Fibroblast of skin of scalp (primary cell): Measurements from ENCODE around the gene CAMK4.
A peak's percentile ranks its signal among the peaks of the same experiment; 100 is the strongest.
"Not testable (repeated sequence)": the region's sequence is repeated elsewhere in the genome, so short reads cannot be mapped to it uniquely, and the experiment has no call there.

Source experiments
- DNase-seq: peaks from one replicate; pipeline ENCODE4 v3.0.0-alpha.2; 2013

Gene CAMK4

GRCh38 chr5:111229871-111230810, 6.0 kb downstream of the CAMK4 start:
- no peak for DNase-seq

GRCh38 chr5:111231119-111231518, 6.9 kb downstream of the CAMK4 start:
- DNase-seq: no peak

GRCh38 chr5:111232311-111233051, 8.3 kb downstream of the CAMK4 start:
- no peak for DNase-seq

- DNase-seq: no peak
Measured at GRCh38 chr5:111233052-111233374, 8.8 kb downstream of the CAMK4 start.

GRCh38 chr5:111234125-111234524, 9.9 kb downstream of the CAMK4 start:
- no peak for DNase-seq

- no peak for DNase-seq
Measured at GRCh38 chr5:111235635-111236034, 11.5 kb downstream of the CAMK4 start.

- DNase-seq: no peak
Measured at GRCh38 chr5:111236348-111236747, 12.2 kb downstream of the CAMK4 start.

- no peak for DNase-seq
Measured at GRCh38 chr5:111236995-111237394, 12.8 kb downstream of the CAMK4 start.

GRCh38 chr5:111237470-111237869, 13.3 kb downstream of the CAMK4 start:
- DNase-seq: no peak

GRCh38 chr5:111238431-111239225, 14.4 kb downstream of the CAMK4 start:
- DNase-seq: no peak

- no peak for DNase-seq
Measured at GRCh38 chr5:111241696-111242095, 17.5 kb downstream of the CAMK4 start.

- no peak for DNase-seq
Measured at GRCh38 chr5:111242606-111243005, 18.4 kb downstream of the CAMK4 start.

GRCh38 chr5:111243318-111243717, 19.1 kb downstream of the CAMK4 start:
- DNase-seq: no peak

GRCh38 chr5:111245654-111246053, 21.5 kb downstream of the CAMK4 start:
- DNase-seq: no peak

- no peak for DNase-seq
Measured at GRCh38 chr5:111246459-111246858, 22.3 kb downstream of the CAMK4 start.

- DNase-seq: no peak
Measured at GRCh38 chr5:111248571-111248970, 24.4 kb downstream of the CAMK4 start.

GRCh38 chr5:111251921-111252320, 27.7 kb downstream of the CAMK4 start:
- no peak for DNase-seq

- DNase-seq: no peak
Measured at GRCh38 chr5:111252799-111253545, 28.8 kb downstream of the CAMK4 start.

- peak; percentile 31 for DNase-seq
Measured at GRCh38 chr5:111254613-111255012, 30.4 kb downstream of the CAMK4 start.

GRCh38 chr5:111255169-111255568, 31.0 kb downstream of the CAMK4 start:
- DNase-seq: no peak

GRCh38 chr5:111256128-111256527, 31.9 kb downstream of the CAMK4 start:
- no peak for DNase-seq

GRCh38 chr5:111257610-111258009, 33.4 kb downstream of the CAMK4 start:
- not testable (repeated sequence) for DNase-seq
